ENCODE data around the gene NPHS1. TPM values are rescaled to one million over a fixed set of nuclear protein-coding genes. Genes with fewer than 3 reads are reported as not detected.
A peak's percentile ranks its signal among the peaks of the same experiment; 100 is the strongest.

Gene NPHS1
- total and polyA plus RNA-seq, 2 of the 8 experiments (the other 6 are each of a cell fraction or from before 2014, with no cell fraction given) = 1.3 to 1.4 TPM

DNA sequence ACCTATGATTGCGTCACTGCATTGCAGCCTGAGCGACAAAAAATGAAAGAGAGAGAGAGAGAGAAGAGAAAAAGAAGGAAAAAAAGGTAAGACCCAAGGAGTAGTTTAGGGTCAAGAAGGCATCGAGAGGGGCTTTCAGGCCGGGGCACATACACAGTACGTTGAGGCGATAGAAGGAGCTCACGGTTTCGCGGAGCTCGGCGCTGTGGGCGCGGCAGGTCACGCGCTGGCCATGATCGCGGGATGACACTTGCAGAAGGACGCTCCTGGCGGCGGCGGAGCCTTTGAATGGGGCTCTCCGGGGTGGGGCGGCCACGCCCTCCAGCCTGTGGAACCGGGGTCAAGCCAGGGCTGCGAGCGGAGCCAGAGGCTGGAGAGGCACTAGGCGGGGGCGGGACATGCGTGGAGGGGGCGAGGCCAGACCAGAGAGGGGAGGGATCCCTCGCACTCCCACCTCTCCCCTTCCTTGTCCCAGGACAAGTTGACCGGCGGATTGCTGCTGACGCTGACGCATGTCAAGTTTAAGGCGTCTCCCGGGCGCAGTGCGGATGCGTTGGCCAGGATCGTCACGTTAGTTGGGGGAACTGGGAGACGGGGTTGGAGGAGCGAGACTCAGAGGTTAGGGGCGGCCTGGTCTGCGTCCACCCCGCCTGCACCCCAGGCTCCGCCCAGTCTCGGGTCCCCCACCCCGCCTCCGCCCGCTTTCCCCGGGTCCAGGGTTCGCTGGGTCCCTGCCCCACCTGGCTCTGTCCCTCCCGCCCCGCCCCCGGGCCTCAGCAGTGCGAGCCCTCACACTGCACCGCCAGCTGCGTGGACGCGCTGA, 6.9 kb downstream of the NPHS1 start (continued):
- TF ChIP-seq, protein P1, sequence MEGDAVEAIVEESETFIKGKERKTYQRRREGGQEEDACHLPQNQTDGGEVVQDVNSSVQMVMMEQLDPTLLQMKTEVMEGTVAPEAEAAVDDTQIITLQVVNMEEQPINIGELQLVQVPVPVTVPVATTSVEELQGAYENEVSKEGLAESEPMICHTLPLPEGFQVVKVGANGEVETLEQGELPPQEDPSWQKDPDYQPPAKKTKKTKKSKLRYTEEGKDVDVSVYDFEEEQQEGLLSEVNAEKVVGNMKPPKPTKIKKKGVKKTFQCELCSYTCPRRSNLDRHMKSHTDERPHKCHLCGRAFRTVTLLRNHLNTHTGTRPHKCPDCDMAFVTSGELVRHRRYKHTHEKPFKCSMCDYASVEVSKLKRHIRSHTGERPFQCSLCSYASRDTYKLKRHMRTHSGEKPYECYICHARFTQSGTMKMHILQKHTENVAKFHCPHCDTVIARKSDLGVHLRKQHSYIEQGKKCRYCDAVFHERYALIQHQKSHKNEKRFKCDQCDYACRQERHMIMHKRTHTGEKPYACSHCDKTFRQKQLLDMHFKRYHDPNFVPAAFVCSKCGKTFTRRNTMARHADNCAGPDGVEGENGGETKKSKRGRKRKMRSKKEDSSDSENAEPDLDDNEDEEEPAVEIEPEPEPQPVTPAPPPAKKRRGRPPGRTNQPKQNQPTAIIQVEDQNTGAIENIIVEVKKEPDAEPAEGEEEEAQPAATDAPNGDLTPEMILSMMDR (IDR thresholded peaks at IDR 0.05; ENCODE audit: control extremely low read depth in 1 of 3, insufficient read depth in 1 of 3, low read depth in 1 of 3, low read length in 3 of 3) = no peak
- TF ChIP-seq SUZ12 (IDR thresholded peaks at IDR 0.05; ENCODE audit: low read length) (peak; percentile 56; the same call in 1 of the 2 replicates), SP2 (IDR thresholded peaks at IDR 0.05; ENCODE audit: low read length) (no peak), JUN (IDR thresholded peaks at IDR 0.05; ENCODE audit: low read depth, low read length) (no peak), SIN3A (conservative IDR thresholded peaks at IDR 0.05 in 1 of 2, IDR thresholded peaks at IDR 0.05 in 1 of 2; ENCODE audit: low read depth in 1 of 2, low read length in 2 of 2) (peak in 1 of 2 experiments; percentile 69; a peak in 1 of 4 replicates), MAFK (IDR thresholded peaks at IDR 0.05; ENCODE audit: low read depth, low read length) (no peak), EZH2 (IDR thresholded peaks at IDR 0.05; ENCODE audit: low read depth, low read length, severe bottlenecking) (peak; percentile 42)
- TF ChIP-seq, protein P2, sequence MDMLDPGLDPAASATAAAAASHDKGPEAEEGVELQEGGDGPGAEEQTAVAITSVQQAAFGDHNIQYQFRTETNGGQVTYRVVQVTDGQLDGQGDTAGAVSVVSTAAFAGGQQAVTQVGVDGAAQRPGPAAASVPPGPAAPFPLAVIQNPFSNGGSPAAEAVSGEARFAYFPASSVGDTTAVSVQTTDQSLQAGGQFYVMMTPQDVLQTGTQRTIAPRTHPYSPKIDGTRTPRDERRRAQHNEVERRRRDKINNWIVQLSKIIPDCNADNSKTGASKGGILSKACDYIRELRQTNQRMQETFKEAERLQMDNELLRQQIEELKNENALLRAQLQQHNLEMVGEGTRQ (IDR thresholded peaks at IDR 0.05; ENCODE audit: low read length) = no peak
